ENCODE data around the gene PAF1.

- TF ChIP-seq CTCF (optimal IDR thresholded peaks at IDR 0.05 in 1 of 3, IDR thresholded peaks at IDR 0.05 in 1 of 3, conservative IDR thresholded peaks at IDR 0.05 in 1 of 3; ENCODE audit: extremely low read depth in 1 of 3, insufficient read depth in 2 of 3, low read length in 3 of 3) (no peak), EZH2 (IDR thresholded peaks at IDR 0.05; ENCODE audit: low read length) (no peak)
These were observed 49.7 kb downstream of the PAF1 start for GRCh38 chr19:39341129-39341718.

All from keratinocyte (primary cell).